GM19324 (cell line): ENCODE results near the gene TRIM45.
"Not testable (repeated sequence)": the region's sequence is repeated elsewhere in the genome, so short reads cannot be mapped to it uniquely, and the experiment has no call there.

Source experiments
- ATAC-seq: cut with Tn5 transposase; IDR thresholded peaks from one replicate; pipeline ENCODE4 v1.9.1; 2021; ENCODE audit warnings: mild to moderate bottlenecking, moderate library complexity; ENCODE audit not compliant: unreplicated experiment, low FRiP score

TRIM45 gene

GRCh38 chr1:117105722-117106121, 15.8 kb downstream of the TRIM45 start:
- ATAC-seq: no peak

DNA sequence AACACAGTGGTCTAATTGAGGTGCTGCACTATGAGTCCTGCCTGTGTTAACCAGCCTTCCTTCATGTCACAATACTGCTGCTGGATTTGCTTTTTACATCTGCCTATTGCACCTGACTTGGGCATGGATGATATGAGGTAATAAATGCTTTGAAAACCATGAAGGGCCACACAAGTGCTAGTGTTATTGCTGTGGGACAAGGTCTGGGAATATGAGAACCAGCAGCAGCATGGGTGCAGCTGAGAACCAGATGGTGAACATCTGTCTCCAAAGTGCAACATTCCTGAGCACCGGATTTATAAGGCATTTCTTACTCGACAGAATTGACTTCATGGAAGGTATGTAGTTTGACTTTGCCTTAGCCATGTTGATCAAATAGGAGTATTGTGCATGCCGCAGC, 16.6 kb downstream of the TRIM45 start:
- ATAC-seq: no peak

GRCh38 chr1:117101858-117102257, 19.7 kb downstream of the TRIM45 start:
- ATAC-seq: not testable (repeated sequence)

DNA sequence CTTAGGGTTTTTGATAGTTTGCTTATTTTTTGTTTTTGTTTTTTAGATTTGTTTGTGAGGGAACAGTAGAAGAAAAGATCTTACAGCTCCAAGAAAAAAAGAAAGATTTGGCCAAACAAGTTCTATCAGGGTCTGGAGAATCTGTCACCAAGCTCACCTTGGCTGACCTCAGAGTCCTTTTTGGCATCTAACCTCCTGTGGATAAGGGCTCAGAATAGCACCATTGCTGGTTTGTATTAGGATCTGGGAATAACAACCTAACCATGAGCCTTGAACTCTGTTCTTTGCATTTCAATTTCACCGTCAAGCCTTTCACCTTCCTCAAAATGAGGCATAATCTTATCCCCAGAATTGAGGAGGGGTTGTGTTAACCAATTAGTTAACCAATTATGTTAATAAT, 20.2 kb downstream of the TRIM45 start:
- ATAC-seq: no peak

- ATAC-seq: peak; percentile 61
Observed at GRCh38 chr1:117098287-117098890, 23.2 kb downstream of the TRIM45 start.

DNA sequence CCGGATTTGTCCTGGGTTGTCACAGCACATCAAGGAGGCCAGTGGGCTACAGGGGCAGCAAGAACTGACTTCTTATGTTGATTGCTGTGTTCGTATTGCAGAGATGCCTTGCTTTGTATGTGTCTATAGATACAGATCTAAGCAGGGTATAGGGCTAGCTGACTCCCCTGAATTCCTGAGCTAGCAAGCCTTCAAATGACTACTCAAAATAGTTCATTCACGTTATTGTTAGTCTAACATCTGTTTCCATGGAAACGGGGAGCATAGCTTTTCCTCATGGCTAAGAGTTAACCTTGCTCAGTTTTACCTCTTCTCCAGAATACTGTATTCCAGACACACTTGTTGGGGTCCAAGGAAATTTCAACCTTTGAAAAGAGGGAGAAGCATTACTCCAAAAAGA, 24.1 kb downstream of the TRIM45 start:
- ATAC-seq: no peak

- ATAC-seq: no peak
Observed at GRCh38 chr1:117096951-117097408, 24.6 kb downstream of the TRIM45 start.

DNA sequence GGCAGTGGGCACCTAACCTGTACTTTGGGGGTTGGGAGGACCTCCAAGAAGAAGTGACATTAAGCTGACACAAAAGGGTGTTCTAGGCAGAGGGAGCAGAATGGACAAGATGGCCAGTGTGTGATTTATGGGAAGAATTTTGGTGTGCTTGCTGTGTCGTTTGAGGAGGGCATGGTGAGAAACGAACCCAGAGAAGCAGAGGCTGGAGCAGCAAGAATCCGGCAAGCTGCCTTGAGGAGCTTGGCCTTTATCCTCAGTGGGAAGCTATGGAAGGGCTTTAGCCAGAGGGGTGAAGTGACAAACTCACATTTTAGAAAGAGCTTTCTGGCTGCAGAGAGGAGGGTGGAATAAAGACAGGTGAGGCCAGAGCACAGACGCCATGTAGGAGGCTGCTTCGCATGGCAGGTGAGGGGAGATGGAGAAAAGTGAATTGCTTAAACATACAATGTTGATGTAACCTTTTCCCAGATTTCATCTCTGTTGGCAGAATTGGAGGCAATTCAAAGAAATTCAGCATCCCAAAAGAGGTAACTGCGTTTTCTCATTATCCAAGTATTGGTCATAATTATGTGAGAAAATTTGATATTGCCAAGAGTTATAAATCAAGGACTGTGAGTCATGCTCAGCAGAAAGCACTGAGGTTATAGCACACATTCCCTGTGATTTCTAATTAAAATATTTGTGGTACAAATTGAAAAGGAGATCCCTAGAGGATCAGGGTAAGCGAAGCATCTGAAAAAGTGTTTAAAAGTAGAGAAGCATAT, 26.5 kb downstream of the TRIM45 start:
- ATAC-seq: no peak

DNA sequence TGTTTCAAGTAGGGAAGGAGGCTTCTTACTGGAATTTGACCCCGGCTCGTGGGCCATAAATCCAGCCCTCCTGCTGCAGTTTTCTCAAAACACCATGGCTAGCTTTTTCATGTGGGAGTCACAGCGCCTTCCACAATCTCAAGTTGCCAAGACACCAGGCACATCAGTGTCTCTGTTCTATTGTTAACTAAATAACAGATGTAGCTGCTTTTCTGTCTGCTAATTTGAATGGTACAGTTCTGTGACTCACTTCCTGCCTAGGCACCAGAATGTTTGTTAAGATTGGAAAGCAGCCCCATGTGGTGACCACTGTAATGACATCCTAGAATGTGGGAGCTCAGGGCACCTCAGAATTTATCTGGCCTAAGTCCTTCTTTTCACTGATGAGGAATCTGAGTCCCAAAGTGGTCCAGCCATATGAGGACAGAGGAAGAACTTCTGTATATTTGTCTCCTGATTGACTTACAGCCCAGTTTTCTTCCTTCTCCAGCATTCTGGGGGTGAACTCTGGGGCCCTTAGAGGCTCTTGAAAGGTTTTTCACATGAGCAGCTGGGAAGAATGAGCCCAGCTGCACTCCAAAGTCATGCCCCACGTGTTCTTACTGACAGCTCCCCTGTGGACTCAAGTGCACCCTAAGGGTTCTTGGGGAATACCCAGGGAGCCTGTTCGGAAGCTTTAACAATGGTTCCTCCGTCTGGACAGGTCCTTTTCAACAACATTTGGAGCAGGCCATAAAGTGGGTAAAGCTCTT, 27.5 kb downstream of the TRIM45 start:
- ATAC-seq: peak; percentile 50

GRCh38 chr1:117093091-117093534, 28.4 kb downstream of the TRIM45 start:
- ATAC-seq: no peak

DNA sequence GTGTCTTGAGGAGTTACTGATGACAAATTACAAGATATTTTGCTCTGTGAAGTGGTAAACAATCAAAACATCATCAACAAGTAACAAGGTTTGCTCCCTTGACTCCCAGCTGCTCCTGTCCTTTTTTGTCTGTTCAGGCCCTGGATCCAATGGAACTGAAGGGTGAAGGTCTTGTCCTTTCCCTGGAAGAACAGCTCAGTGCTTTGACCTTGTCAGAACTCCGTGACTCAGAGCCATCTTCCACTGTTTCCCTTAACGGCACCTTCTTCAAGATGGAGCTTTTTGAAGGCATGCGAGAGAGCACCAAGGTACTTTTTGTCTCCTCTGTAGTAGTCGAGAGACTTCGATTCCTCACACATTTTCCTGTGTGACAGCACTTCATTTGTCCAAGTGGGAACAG, 29.0 kb downstream of the TRIM45 start:
- ATAC-seq: no peak

GRCh38 chr1:117089996-117090395, 31.6 kb downstream of the TRIM45 start:
- no peak for ATAC-seq

DNA sequence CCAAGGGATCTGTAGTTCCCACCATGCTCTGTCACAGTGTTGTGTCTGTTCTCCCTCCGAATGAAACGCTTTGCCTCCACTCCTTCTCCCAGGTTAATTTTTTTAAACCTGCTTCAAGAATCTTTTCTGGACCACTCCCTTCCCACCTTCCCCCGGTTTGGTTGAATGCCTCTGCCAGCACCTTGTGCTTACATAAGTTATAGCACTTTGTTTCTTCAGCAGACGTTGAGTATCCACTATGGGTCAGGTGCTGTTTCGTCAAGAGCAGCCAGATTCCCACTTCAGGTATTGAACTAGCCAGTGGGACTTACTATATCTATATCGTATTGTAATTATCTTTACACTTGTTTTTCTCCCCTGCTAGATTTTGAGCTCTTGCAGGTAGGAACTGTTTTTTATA, 33.9 kb downstream of the TRIM45 start:
- ATAC-seq: no peak

- ATAC-seq: no peak
Observed at GRCh38 chr1:117084231-117084630, 37.3 kb downstream of the TRIM45 start.

DNA sequence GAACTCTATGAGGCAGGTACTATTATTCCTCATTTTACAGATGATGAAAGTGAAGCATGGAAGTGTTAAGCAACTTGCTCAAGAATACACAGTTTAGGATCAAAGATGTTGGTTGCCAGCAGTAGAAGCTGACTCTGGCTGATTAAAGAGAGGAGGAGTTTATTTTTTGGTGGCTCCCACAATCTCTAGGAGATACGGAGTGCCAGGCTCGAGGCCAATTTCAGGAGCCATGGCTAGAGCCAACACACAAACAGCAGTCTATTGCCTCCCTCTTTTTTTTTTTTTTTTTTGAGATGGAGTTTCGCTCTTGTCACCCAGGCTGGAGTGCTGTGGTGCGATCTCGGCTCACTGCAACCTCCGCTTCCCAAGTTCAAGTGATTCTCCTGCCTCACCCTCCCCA, 41.8 kb downstream of the TRIM45 start:
- ATAC-seq: no peak

GRCh38 chr1:117077267-117077666, 44.3 kb downstream of the TRIM45 start:
- ATAC-seq: no peak

DNA sequence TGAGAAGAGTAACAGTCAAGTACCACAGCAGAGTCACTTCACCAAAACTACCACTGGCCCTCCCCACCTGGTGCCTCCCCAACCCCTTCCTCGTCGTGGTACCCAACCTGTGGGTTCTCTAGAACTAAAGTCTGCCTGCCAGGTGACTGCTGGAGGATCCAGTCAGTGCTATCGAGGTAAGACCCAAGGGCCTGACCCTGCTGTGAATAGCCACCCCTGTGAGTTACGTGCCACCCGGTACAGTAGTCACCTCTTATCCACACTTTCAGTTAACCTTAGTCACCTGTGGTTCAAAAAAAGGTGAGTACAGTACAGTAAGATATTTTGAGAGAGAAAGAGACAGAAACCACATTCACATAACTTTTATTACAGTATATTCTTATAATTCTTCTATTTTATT, 44.9 kb downstream of the TRIM45 start:
- no peak for ATAC-seq

- ATAC-seq: no peak
Observed at GRCh38 chr1:117070124-117070523, 51.4 kb downstream of the TRIM45 start.

GRCh38 chr1:117069220-117069844, 52.2 kb downstream of the TRIM45 start:
- no peak for ATAC-seq

GRCh38 chr1:117068580-117068979, 53.0 kb downstream of the TRIM45 start:
- ATAC-seq: no peak
